Mesodermal cell (in vitro differentiated cells): ENCODE measurements around the gene RIMS3.
"Not testable (repeated sequence)": the region's sequence is repeated elsewhere in the genome, so short reads cannot be mapped to it uniquely, and the experiment has no call there.

Experiments
- H3K27ac ChIP-seq: 2 replicates; pipeline ENCODE4 v1.7.0; 2013; ENCODE audit warnings: mild to moderate bottlenecking, low read depth, low read length, moderate library complexity; ENCODE audit not compliant: severe bottlenecking
- H3K36me3 ChIP-seq: 2 replicates; pipeline ENCODE4 v1.7.1; 2013; ENCODE audit warnings: mild to moderate bottlenecking, low read length, moderate library complexity; ENCODE audit not compliant: control insufficient read depth, insufficient read depth
- H3K4me1 ChIP-seq: one replicate; pipeline ENCODE4 v1.7.1; 2013; ENCODE audit warnings: mild to moderate bottlenecking, low read length; ENCODE audit not compliant: insufficient read depth, control insufficient read depth, poor library complexity, severe bottlenecking
- H3K4me3 ChIP-seq: 2 replicates; pipeline ENCODE4 v1.7.0; 2013; ENCODE audit warnings: low read length, control low read depth, mild to moderate bottlenecking; ENCODE audit not compliant: insufficient read depth, poor library complexity, severe bottlenecking; ENCODE audit errors: extremely low read depth
- H3K9me3 ChIP-seq: 2 replicates; pipeline ENCODE4 v1.7.1; 2013; ENCODE audit warnings: mild to moderate bottlenecking, low read length, moderate library complexity; ENCODE audit not compliant: control insufficient read depth
- WGBS, 2 experiments: methylation state at CpG; one replicate each; pipeline ENCODE4 v1.1.5; 2013; ENCODE audit warnings: missing lambda C conversion rate in 2 of 2; ENCODE audit not compliant: insufficient coverage in 2 of 2; 5-methylcytosine and 5-hydroxymethylcytosine counted together

RIMS3 gene

GRCh38 chr1:40588586-40588985 is 76.9 kb downstream of the RIMS3 start:
- Histone ChIP-seq H3K27ac (no peak overlapping the region), H3K4me3 (no peak overlapping the region), H3K9me3 (no peaks in the 10 kb centered on the region), H3K4me1 (no peaks in the 10 kb centered on the region), H3K36me3 (no peaks in the 10 kb centered on the region)
- 67 to 80% methylated on average over 1 of the region's 2 CpGs for WGBS, 2 experiments

DNA sequence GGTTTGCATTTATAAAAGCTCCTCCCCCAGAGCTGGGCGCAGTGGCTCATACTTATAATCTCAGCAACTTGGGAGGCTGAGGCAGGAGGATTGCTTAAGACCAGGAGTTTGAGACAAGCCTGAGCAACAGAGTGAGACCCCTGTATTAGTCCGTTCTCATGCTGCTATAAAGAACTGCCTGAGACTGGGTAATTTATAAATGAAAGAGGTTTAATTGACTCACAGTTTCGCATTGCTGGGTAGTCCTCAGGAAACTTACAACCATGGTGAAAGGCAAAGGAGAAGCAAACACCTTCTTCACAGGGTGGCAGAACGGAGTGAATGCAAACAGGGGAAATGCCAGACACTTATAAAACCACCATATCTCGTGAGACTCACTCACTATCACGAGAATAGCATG is 81.5 kb downstream of the RIMS3 start:
- Histone ChIP-seq H3K36me3 (no peaks in the 10 kb centered on the region), H3K27ac (no peak overlapping the region), H3K4me3 (no peak overlapping the region), H3K9me3 (no peaks in the 10 kb centered on the region), H3K4me1 (no peaks in the 10 kb centered on the region)
- 70 to 83% methylated on average over 2 to 4 of the region's 6 CpGs for WGBS, 2 experiments

- Histone ChIP-seq H3K4me1 (no peaks in the 10 kb centered on the region), H3K27ac (no peak overlapping the region), H3K36me3 (no peaks in the 10 kb centered on the region), H3K4me3 (no peak overlapping the region), H3K9me3 (no peaks in the 10 kb centered on the region)
- 100% methylated on average over 1 to 2 of the region's 2 CpGs for WGBS, 2 experiments
These were observed 83.4 kb downstream of the RIMS3 start for GRCh38 chr1:40582116-40582515.

DNA sequence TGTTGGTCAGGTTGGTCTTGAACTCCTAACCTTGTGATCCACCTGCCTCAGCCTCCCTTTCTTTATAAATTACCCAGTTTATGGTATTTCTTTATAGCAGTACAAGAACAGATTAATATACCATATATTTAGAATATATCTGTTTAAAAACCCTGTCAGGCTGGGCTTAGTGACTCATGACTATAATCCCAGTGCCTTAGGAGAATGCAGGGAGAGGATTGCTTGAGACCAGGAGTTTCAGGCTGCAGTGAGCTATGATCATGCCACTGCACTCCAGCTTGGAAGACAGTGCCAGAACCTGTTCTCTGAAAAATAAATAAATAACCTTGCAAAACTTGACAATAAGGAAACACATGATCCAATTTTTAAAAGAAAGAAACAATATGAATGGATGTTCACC is 90.1 kb downstream of the RIMS3 start:
- Histone ChIP-seq H3K4me1 (no peaks in the 10 kb centered on the region), H3K4me3 (no peak overlapping the region), H3K27ac (no peak overlapping the region), H3K9me3 (no peaks in the 10 kb centered on the region), H3K36me3 (no peaks in the 10 kb centered on the region)

DNA sequence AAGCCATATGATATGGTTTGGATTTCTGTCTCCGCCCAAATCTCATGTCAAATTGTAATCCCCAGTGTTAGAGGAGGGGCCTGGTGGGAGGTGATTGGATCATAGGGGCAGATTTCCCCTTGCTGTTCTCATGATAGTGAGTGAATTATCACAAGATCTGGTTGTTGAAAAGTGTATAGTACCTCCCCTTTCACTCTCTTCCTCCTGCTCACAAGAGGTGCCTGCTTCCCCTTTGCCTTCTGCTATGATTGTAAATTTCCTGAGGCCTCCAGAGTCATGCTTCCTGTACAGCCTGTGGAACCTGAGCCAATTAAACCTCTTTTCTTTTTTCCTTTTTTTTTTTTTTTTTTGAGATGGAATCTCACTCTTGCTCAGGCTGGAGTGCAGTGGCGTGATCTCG is 90.7 kb downstream of the RIMS3 start:
- H3K9me3 ChIP-seq, H3K36me3 ChIP-seq, H3K4me1 ChIP-seq, H3K4me3 ChIP-seq, H3K27ac ChIP-seq: not testable (repeated sequence)
- 88% methylated on average over 2 of the region's 3 CpGs; no CpG with 5 or more reads in 1 of the 2 experiments for WGBS, 2 experiments
